Activated naive CD4-positive, alpha-beta T cell treated with anti-CD3 and anti-CD28 coated beads, Interleukin-2, amount 50 U/mL, for 24 hours (primary cell): ENCODE data around the gene KRTAP4-6.
"Not testable (repeated sequence)": the region's sequence is repeated elsewhere in the genome, so short reads cannot be mapped to it uniquely, and the experiment has no call there.

Experiments
- H3K27ac Mint-ChIP-seq: one replicate; pipeline ENCODE4 v1.8.0; 2021; ENCODE audit warnings: mild to moderate bottlenecking, mixed read lengths
- H3K27me3 Mint-ChIP-seq: one replicate; pipeline ENCODE4 v1.8.0; 2021; ENCODE audit warnings: mixed read lengths
- H3K36me3 Mint-ChIP-seq: one replicate; pipeline ENCODE4 v1.8.0; 2021; ENCODE audit warnings: mixed read lengths
- H3K4me1 Mint-ChIP-seq: one replicate; pipeline ENCODE4 v1.8.0; 2021; ENCODE audit warnings: mixed read lengths
- H3K4me3 Mint-ChIP-seq: one replicate; pipeline ENCODE4 v1.8.0; 2021; ENCODE audit warnings: mild to moderate bottlenecking, mixed read lengths
- H3K9me3 Mint-ChIP-seq: one replicate; pipeline ENCODE4 v1.8.0; 2021; ENCODE audit warnings: mixed read lengths

KRTAP4-6 gene

DNA sequence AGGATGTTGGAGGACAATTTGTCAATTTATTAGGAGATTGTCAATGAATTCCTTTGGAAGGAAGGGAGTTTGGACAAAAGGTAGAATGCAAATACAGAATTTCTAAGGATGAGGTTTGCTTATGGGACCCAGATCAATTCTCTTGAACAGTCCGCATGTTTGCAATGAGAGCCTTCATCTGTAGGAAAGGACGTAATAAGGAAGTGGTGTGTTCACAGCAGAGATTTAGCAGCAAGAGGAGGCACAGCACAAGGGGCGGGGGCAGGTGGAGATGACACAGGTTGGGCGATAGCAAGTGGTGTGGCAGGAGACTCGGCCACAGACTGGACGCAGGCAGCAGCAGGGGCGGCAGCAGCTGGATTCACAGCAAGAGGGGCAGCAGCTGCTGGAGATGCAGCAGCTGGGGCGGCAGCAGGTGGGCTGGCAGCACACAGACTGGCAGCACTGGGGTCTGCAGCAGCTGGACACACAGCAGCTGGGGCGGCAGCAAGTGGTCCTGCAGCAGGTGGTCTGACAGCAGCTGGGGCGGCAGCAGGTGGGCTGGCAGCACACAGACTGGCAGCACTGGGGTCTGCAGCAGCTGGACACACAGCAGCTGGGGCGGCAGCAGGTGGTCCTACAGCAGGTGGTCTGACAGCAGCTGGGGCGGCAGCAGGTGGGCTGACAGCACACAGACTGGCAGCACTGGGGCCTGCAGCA lies 16.9 kb downstream of the KRTAP4-6 start:
- H3K36me3 Mint-ChIP-seq, H3K9me3 Mint-ChIP-seq, H3K27me3 Mint-ChIP-seq: not testable (repeated sequence)
- peaks cover 62% of the 10 kb centered on the region for H3K4me1 Mint-ChIP-seq
- peak overlapping the region; percentile 72 for H3K4me3 Mint-ChIP-seq
- peak overlapping the region; percentile 86 for H3K27ac Mint-ChIP-seq

DNA sequence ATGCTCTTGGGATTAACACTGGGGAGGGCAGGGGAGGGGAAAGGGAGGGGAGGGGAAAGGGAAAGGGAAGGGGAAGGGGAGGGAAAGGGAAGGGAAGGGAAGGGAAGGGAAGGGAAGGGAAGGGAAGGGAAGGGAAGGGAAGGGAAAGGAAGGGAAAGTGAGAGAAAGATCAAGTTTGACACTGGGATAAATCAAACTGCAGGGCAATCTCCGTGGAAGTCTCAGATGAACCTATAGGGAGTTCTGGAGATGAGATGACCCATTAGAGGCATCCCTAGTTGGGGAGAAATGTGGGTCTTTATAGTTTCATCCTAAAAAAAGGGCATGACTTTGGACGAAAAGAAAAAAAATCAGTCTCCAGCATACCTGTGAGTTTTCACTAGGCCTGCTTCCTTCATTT lies 18.6 kb downstream of the KRTAP4-6 start:
- peaks cover 70% of the 10 kb centered on the region for H3K4me1 Mint-ChIP-seq
- peaks cover 2% of the 10 kb centered on the region for H3K36me3 Mint-ChIP-seq
- no peaks in the 10 kb centered on the region for H3K27me3 Mint-ChIP-seq
- H3K4me3 Mint-ChIP-seq, result no peak overlapping the region
- no peaks in the 10 kb centered on the region for H3K9me3 Mint-ChIP-seq
- peak overlapping the region; percentile 30 for H3K27ac Mint-ChIP-seq

DNA sequence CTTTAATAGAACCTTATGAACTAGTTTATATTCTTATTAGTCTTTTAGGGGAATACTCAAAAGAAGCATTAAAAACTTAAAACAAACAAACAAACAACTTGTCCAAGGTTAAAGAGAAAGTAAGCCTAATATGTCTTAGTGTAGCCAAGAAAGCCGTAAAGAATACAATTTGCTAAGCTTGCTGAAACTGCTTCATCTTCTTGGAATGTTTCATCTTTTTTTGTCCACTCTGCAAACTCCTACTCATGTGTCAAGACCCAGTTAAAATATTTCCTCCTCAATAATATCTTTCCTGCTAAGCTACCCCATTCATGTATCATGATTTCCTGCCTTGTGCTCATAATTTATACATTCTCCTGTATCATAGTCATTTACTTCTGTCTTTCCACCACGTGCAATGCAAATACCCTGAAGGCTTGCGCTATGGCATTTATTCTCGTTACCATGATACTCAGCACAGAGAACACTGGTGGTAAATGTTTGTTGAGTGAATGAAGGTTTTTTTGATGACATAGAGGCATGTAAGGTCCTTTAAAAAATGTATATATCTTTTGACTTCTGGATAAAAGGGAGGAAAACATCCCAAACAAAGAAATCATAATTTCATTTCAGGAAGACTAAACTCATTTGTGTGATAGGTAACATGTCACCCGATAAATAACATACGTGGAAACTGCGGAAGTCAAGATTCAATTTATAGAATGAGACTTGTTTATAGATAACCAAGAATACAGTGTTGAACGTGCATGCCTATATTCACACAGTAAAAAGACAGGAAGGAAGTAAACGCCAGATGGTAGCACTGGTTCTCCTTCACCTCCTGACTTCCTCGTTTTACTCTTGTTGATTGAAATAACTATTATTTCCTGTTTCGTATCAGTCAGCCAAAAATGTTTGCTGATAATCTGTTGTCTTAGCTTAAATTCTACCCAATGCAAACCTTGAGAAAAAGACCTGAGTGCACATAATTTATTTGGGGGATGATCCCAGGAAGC lies 20.4 kb downstream of the KRTAP4-6 start:
- H3K36me3 Mint-ChIP-seq, H3K9me3 Mint-ChIP-seq, H3K27me3 Mint-ChIP-seq: not testable (repeated sequence)
- H3K4me3 Mint-ChIP-seq, result peak overlapping the region; percentile 38
- H3K27ac Mint-ChIP-seq, result peak overlapping the region; percentile 46
- H3K4me1 Mint-ChIP-seq, result peaks cover 55% of the 10 kb centered on the region

DNA sequence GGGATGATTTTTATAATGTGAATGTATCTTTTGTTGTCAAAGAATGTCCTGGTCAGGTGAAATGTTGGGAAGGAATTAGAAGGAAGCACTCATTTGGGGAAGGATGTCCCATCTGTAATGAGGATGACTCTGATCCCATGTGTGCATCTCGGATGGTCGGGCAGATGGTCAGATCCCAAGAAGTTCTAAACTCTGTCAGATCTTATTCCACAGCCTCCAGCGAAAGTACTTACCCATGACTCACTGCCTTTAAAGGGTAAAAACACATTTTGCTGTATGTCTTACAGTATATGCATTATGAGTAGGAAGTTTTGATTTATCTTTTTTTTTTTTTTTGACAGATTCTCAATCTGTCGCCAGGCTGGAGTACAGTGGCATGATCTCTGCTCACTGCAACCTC lies 21.6 kb downstream of the KRTAP4-6 start:
- Mint-ChIP-seq H3K36me3 (no peaks in the 10 kb centered on the region), H3K9me3 (no peaks in the 10 kb centered on the region), H3K27me3 (no peaks in the 10 kb centered on the region), H3K4me3 (no peak overlapping the region), H3K4me1 (peaks cover 44% of the 10 kb centered on the region), H3K27ac (no peak overlapping the region)

DNA sequence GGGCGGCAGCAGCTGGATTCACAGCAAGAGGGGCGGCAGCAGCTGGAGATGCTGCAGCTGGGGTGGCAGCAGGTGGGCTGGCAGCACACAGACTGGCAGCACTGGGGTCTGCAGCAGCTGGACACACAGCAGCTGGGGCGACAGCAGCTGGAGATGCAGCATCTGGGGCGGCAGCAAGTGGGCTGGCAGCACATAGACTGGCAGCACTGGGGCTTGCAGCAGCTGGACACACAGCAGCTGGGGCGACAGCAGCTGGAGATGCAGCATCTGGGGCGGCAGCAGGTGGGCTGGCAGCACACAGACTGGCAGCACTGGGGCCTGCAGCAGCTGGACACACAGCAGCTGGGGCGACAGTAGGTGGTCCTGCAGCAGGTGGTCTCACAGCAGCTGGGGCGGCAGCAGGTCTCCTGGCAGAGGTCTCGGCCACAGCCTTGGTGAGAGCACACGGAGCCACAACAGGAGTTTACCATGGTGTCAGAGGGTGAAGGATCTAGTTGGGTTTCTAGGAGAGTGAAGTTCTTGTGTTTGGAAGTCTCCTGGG lies 22.4 kb downstream of the KRTAP4-6 start, which contains the start of gene KRTAP4-11:
TSS of gene KRTAP4-11 (minus strand) at position 528 of the 541 bp plus-strand sequence. CDS start at position 470, 58 bp downstream.
- H3K36me3 Mint-ChIP-seq, H3K27me3 Mint-ChIP-seq, H3K4me3 Mint-ChIP-seq, H3K9me3 Mint-ChIP-seq: not testable (repeated sequence)
- peak within 1 kb of the TSS; percentile 59 for H3K27ac Mint-ChIP-seq
- H3K4me1 Mint-ChIP-seq, result peaks cover 37% of the 10 kb centered on the region

DNA sequence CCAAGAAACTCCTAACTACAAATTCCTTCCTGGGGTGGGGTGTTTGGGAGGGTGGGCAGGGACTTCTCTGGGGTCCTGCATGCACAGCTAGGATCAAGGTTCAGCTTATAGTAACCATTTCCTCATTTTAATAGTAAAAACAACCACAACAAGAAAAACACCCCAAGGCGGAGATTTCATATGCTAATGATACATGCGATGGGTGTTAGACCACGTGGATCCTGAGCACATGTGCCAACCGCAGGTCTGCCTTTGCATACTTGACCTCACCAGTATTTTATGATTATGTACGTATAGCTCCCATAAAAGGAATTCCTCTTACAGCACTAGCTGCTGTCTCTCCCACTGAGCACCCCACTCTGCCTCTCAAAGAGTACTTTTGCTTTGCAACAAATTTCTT lies 24.0 kb downstream of the KRTAP4-6 start:
- Mint-ChIP-seq H3K27ac (no peak overlapping the region), H3K36me3 (peaks cover 2% of the 10 kb centered on the region), H3K9me3 (no peaks in the 10 kb centered on the region), H3K4me1 (peaks cover 30% of the 10 kb centered on the region), H3K27me3 (no peaks in the 10 kb centered on the region), H3K4me3 (no peak overlapping the region)

DNA sequence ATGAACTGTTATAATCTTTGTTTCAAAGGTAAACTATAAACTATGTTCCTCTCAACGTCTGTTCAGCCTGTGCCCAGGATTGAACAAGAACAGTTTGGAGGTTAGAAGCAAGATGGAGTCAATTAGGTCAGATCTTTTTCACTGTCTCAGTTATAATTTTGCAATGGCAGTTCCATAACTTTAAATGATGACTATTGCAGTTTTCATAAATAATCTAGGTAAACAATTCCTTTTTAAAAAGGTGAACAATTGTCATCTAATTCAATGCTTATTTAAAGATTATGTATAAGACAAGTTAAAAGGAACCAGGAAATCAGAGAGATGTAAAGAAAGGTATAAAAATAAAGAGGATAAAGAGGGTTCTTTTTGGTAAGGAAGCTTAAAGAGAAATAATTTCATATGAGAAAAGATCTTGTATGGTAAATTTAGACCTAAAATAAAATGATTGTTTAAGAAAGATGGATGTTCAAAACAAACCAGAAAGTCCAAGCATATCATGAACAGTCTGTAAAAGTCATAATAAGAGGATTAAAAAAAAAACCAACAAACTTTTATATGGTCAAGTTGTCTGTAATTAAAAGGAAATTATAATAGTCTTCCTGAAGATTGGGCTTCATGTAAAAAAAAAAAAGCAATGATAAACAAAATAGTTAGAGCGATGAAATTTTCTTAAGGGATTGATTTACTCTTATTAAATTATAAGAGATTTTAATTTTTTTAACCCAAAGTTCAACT lies 29.0 kb downstream of the KRTAP4-6 start:
- H3K27ac Mint-ChIP-seq, result peak overlapping the region; percentile 18
- H3K27me3 Mint-ChIP-seq, result no peaks in the 10 kb centered on the region
- H3K4me1 Mint-ChIP-seq, result peaks cover 8% of the 10 kb centered on the region
- no peaks in the 10 kb centered on the region for H3K9me3 Mint-ChIP-seq
- peaks cover 4% of the 10 kb centered on the region for H3K36me3 Mint-ChIP-seq
- no peak overlapping the region for H3K4me3 Mint-ChIP-seq

DNA sequence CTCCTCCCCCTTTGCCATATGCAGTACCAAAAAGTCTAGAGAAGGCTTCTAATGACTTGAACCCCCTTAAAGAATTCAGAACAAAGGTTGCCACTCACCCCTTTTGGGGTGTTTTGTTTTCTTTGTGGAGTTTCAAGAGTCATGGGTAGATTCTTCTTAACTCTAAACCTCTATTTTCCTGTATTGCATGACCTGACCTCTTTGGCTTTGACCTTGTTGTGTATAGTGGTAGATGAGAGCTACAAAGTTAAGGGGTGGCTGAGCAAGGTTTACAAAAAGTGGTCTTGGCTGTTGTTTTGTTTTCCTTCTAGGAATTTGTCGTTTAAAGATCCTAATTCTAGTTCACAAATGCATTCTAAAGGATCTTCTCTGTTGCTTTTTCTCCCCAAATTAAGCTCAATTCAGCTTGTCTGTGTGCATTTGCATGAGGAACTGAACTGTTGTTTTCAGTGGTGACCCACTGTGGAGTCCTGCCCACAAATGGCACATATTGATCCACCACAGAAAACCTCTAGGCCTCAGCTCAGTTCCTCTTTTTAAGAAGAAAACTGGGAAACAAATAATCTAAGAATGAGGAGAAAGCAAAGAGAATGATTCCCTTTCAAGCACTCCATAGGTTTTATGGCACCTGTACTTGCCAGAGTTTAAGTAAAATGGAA lies 31.5 kb downstream of the KRTAP4-6 start:
- not testable (repeated sequence) for H3K4me3 Mint-ChIP-seq

DNA sequence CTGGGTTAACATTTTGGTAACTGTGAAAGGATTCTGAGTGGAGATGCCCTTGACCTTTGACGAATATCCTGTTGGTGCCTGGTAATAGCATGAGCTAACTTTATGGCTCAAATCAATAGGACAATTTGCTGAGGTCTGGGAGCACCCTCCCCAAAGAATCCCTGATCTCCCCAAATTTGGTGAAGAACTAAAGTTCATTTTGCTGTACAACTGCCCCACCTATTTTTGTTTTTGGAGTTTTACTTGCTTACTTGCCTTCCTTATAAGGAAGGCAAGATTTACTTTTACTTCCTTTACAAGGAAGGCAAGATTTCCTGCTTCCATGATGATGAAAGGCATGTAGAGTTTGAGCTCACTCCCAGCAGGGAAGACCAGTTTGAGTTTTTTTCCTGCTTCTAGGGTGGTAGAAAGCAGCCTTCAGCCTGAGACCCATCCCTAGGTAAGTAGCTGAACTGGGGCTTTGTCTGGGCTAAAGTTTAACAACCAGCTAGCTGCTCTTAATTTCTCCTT lies 32.3 kb downstream of the KRTAP4-6 start:
- peaks cover 4% of the 10 kb centered on the region for H3K27me3 Mint-ChIP-seq
- H3K4me1 Mint-ChIP-seq, result peaks cover 8% of the 10 kb centered on the region
- no peak overlapping the region for H3K27ac Mint-ChIP-seq
- no peak overlapping the region for H3K4me3 Mint-ChIP-seq
- H3K9me3 Mint-ChIP-seq, result no peaks in the 10 kb centered on the region
- H3K36me3 Mint-ChIP-seq, result peaks cover 6% of the 10 kb centered on the region

More for the DNA sequence above, 31.5 kb downstream of the KRTAP4-6 start:
- H3K4me1 Mint-ChIP-seq, H3K27me3 Mint-ChIP-seq, H3K36me3 Mint-ChIP-seq, H3K27ac Mint-ChIP-seq, H3K9me3 Mint-ChIP-seq: not testable (repeated sequence)

DNA sequence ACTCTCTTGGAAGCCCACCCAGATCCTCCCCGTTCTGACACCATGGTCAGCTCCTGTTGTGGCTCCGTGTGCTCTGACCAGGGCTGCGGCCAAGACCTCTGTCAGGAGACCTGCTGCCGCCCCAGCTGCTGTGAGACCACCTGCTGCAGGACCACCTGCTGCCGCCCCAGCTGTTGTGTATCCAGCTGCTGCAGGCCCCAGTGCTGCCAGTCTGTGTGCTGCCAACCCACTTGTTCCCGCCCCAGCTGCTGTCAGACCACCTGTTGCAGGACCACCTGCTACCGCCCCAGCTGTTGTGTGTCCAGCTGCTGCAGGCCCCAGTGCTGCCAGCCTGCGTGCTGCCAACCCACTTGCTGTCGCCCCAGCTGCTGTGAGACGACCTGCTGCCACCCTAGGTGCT lies 35.0 kb downstream of the KRTAP4-6 start, which contains the start of gene KRTAP4-9:
TSS of gene KRTAP4-9 (plus strand) at position 43 of the 400 bp plus-strand sequence. CDS start at position 43, 0 bp downstream.
- not testable (repeated sequence) for H3K9me3 Mint-ChIP-seq, H3K36me3 Mint-ChIP-seq, H3K27ac Mint-ChIP-seq, H3K4me3 Mint-ChIP-seq, H3K27me3 Mint-ChIP-seq
- H3K4me1 Mint-ChIP-seq, result peaks cover 13% of the 10 kb centered on the region

DNA sequence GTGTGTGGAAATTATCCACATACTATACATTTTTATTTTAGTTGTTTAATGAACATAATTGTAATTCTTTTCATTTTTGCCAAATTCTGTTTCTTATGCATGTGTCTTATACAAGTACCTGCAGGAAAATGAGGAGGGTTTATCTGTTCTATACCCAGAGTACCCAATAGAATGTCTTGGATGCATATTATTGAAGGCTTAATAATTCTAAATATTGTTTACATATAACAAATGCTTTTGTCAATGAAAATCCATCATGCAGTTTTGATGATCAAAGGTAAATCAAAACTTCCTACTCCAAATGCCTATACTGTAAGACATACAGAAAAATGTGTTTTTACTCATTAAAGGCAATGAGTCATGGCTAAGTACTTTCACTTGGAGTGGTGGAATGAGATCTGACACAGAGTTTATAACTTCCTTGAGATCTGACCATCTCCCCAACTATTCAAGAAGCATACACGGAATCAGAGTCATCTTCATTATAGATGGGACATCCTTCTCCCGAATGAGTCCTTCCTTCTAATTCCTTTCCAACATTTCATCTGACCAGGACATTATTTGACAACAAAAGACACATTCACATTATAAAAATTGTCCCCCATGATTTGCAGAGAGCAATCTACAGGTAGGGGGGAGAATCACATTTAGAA lies 35.8 kb downstream of the KRTAP4-6 start:
- not testable (repeated sequence) for H3K27me3 Mint-ChIP-seq, H3K4me3 Mint-ChIP-seq, H3K36me3 Mint-ChIP-seq, H3K9me3 Mint-ChIP-seq, H3K27ac Mint-ChIP-seq
- peaks cover 22% of the 10 kb centered on the region for H3K4me1 Mint-ChIP-seq

DNA sequence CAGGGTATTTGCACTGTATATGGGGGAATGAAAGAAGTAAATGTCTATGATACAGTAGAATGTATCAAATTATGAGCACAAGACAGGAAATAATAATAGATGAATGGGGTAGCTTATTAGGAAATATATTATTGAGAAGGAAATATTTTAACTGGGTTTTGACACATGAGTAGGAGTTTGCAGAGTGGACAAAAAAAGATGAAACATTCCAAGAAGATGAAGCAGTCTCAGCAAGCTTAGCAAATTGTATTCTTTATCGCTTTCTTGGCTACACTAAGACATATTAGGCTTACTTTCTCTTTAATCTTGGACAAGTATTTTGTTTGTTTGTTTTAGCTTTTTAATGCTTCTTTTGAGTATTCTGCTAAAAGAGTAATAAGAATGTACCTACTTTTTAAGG lies 36.4 kb downstream of the KRTAP4-6 start:
- Mint-ChIP-seq H3K4me3 (no peak overlapping the region), H3K36me3 (peaks cover 2% of the 10 kb centered on the region), H3K9me3 (no peaks in the 10 kb centered on the region), H3K27me3 (peaks cover 4% of the 10 kb centered on the region), H3K27ac (no peak overlapping the region), H3K4me1 (peaks cover 22% of the 10 kb centered on the region)

DNA sequence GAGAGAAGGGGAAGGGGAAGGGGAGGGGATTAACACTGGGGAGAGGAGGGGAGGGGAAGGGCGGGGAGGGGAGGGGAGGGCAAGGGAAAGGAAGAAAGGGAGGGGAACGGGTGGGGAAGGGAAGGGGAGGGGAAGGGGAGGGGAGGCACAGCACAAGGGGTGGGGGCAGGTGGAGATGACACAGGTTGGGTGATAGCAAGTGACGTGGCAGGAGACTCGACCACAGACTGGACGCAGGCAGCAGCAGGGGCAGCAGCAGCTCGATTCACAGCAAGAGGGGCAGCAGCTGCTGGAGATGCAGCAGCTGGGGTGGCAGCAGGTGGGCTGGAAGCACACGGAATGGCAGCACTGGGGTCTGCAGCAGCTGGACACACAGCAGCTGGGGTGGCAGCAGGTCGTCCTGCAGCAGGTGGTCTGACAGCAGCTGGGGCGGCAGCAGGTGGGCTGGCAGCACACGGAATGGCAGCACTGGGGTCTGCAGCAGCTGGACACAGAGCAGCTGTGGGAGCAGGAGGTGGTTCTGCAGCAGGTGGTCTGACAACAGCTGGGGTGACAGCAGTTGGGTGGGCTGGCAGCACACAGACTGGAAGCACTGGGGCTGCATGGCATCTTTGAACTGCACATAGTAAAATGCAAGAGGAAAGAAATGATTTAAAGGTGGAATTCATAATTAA lies 38.6 kb downstream of the KRTAP4-6 start, which contains the start of gene KRTAP4-16:
TSS of gene KRTAP4-16 (minus strand) at position 624 of the 674 bp plus-strand sequence. CDS start at position 624, 0 bp downstream.
- Mint-ChIP-seq H3K36me3 (peaks cover 2% of the 10 kb centered on the region), H3K4me1 (peaks cover 13% of the 10 kb centered on the region), H3K9me3 (no peaks in the 10 kb centered on the region), H3K27me3 (peaks cover 8% of the 10 kb centered on the region), H3K4me3 (no peak within 1 kb of the TSS), H3K27ac (no peak within 1 kb of the TSS)
